ENCODE data around the gene CCDC87.
"Not testable (repeated sequence)": the region's sequence is repeated elsewhere in the genome, so short reads cannot be mapped to it uniquely, and the experiment has no call there.

CCDC87 gene

GRCh38 chr11:66616379-66617154, 23.7 kb upstream of the CCDC87 start, which contains the start of gene RBM14:
Gene RBM14 (plus strand): TSS chr11:66616630. CDS start chr11:66616721, 91 bp downstream.
- peak; percentile 97 to 98 for DNase-seq

GRCh38 chr11:66614073-66614472, 21.2 kb upstream of the CCDC87 start:
- DNase-seq, result no peak

GRCh38 chr11:66612458-66612857, 19.6 kb upstream of the CCDC87 start:
- DNase-seq, result no peak

GRCh38 chr11:66609721-66610617, 17.1 kb upstream of the CCDC87 start:
- DNase-seq, result no peak

GRCh38 chr11:66607126-66607834, 14.4 kb upstream of the CCDC87 start:
- no peak for DNase-seq

GRCh38 chr11:66606608-66607007, 13.7 kb upstream of the CCDC87 start:
- DNase-seq, result not testable (repeated sequence)

GRCh38 chr11:66604155-66604554, 11.3 kb upstream of the CCDC87 start:
- no peak for DNase-seq

- DNase-seq, result no peak
Observed at GRCh38 chr11:66603072-66603471, 10.2 kb upstream of the CCDC87 start.

- no peak for DNase-seq
Observed at GRCh38 chr11:66600631-66601233, 7.9 kb upstream of the CCDC87 start.

- DNase-seq, result no peak
Observed at GRCh38 chr11:66600219-66600618, 7.4 kb upstream of the CCDC87 start.

GRCh38 chr11:66598993-66599392, 6.1 kb upstream of the CCDC87 start:
- DNase-seq, result no peak

GRCh38 chr11:66595245-66595904, 2.5 kb upstream of the CCDC87 start:
- no peak for DNase-seq

- DNase-seq, result no peak
Observed at GRCh38 chr11:66593650-66594049, 787 bp upstream of the CCDC87 start.

GRCh38 chr11:66593303-66593635, 406 bp upstream of the CCDC87 start:
- no peak for DNase-seq

- no peak for DNase-seq
Observed at GRCh38 chr11:66591175-66591574, 1.7 kb downstream of the CCDC87 start.

GRCh38 chr11:66589996-66590675, 2.7 kb downstream of the CCDC87 start:
- DNase-seq, result no peak

GRCh38 chr11:66589315-66589714, 3.5 kb downstream of the CCDC87 start:
- DNase-seq, result not testable (repeated sequence)

GRCh38 chr11:66586136-66586535, 6.7 kb downstream of the CCDC87 start:
- DNase-seq, result no peak

GRCh38 chr11:66585447-66585846, 7.4 kb downstream of the CCDC87 start:
- not testable (repeated sequence) for DNase-seq

- not testable (repeated sequence) for DNase-seq
Observed at GRCh38 chr11:66582565-66583147, 10.2 kb downstream of the CCDC87 start.

- DNase-seq, result no peak
Observed at GRCh38 chr11:66581261-66581660, 11.6 kb downstream of the CCDC87 start.
